Fibroblast of the aortic adventitia (primary cell): ENCODE data around the gene EEF1AKMT3. TPM values are rescaled to one million over a fixed set of nuclear protein-coding genes. Genes with fewer than 3 reads are reported as not detected.

ENCODE experiments used
- DNase-seq: peaks from one replicate; pipeline ENCODE4 v3.0.0-alpha.2; 2010; ENCODE audit warnings: low read depth
- H3K4me3 ChIP-seq: 2 replicates; pipeline ENCODE4 v1.5.1; 2011; ENCODE audit warnings: low read depth, mild to moderate bottlenecking, control low read depth, low read length, moderate library complexity
- CTCF ChIP-seq: IDR thresholded peaks from 2 replicates; pipeline ENCODE4 v1.5.1; 2011; ENCODE audit warnings: mild to moderate bottlenecking, low read length, control low read depth, inconsistent platforms; ENCODE audit not compliant: insufficient read depth
- small RNA-seq: library from RNA; depleted of rRNA; stranded (forward); fragments of <200 nt; gene quantifications from one replicate; pipeline ENCODE3, GENCODE V24; 2012
- total RNA-seq: library from RNA; depleted of rRNA; stranded (reverse); fragments of >200 nt; gene quantifications from 2 replicates; pipeline ENCODE4 v1.2.3, GENCODE V29; 2012; ENCODE audit warnings: low replicate concordance

The EEF1AKMT3 gene
- total RNA-seq, 1 donor: 6.6 TPM

GRCh38 chr12:57823908-57824640 lies 51.7 kb downstream of the EEF1AKMT3 start:
- TF ChIP-seq CTCF: no peak
- DNase-seq: no peak
- H3K4me3 ChIP-seq: no peak overlapping the region

DNA sequence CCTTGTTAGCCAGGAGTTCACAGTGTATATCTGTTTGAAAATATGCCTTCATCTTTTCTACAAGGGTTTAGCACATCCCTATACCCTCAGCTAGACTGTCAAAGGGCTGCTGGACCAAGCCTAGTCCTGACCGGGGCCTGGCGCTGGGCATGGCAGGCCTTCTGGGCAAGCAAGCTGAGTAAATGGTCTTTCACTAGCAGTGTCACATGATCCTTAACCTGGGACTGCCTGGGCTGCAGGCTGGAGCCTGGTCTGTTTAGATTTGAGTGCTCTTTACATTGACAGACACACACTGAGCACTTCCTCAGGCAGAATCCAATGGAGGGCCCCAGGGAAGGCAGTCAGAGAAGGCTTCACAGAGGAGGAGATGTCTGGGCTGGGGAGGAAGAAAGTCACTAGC lies 53.0 kb downstream of the EEF1AKMT3 start:
- no peak overlapping the region for H3K4me3 ChIP-seq
- TF ChIP-seq CTCF: no peak
- no peak for DNase-seq

- no peak overlapping the region for H3K4me3 ChIP-seq
- no peak for TF ChIP-seq CTCF
- DNase-seq: no peak
These were observed 54.0 kb downstream of the EEF1AKMT3 start for GRCh38 chr12:57826400-57826799.

GRCh38 chr12:57826966-57827365 lies 54.6 kb downstream of the EEF1AKMT3 start:
- TF ChIP-seq CTCF: no peak

GRCh38 chr12:57829025-57829777 lies 56.8 kb downstream of the EEF1AKMT3 start:
- TF ChIP-seq CTCF: no peak
- no peak overlapping the region for H3K4me3 ChIP-seq
- DNase-seq: no peak

More at GRCh38 chr12:57826966-57827365, 54.6 kb downstream of the EEF1AKMT3 start:
- DNase-seq: no peak
- no peak overlapping the region for H3K4me3 ChIP-seq

DNA sequence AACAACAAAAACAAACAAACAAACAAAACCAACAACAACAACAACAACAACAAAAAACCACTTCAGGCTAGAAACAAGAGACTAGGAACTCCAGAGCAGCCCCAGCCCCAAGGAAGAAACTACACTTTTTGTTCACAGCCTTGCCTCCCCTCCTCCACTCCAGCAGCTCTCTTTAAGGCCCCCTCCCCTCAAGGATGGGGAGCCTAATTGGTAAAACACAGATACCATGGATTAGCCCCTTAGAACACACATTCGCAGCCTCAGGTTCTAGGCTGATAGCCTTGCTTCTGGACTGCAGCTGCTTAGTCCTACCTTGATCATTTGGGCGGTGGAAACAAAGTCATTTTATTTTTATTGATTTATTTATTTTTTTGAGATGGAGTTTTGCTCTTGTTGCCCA lies 58.0 kb downstream of the EEF1AKMT3 start:
- H3K4me3 ChIP-seq: no peak overlapping the region
- TF ChIP-seq CTCF: no peak
- DNase-seq: no peak

Small RNA genes lying within 50 kb of the gene (small RNA-seq; reads per million reads assigned to genes)
- gene MIR26A2: 5.5 reads per million, percentile 89 among the genes with 10 or more reads in this experiment
- gene RNU6-1083P: not detected

Other genes with a start within 250 kb of the EEF1AKMT3 start
- 4.2 and 7.6 TPM in 2 replicates for gene MBD6, start 249.8 kb upstream of the EEF1AKMT3 start, total RNA-seq
- gene DCTN2, start 225.4 kb upstream of the EEF1AKMT3 start, total RNA-seq: 106 and 140 TPM in 2 replicates
- gene KIF5A, start 222.6 kb upstream of the EEF1AKMT3 start, total RNA-seq: 0.72 and 1.8 TPM in 2 replicates
- gene PIP4K2C, start 181.4 kb upstream of the EEF1AKMT3 start, total RNA-seq: 12.4 and 19.4 TPM in 2 replicates
- gene DTX3, start 167.8 kb upstream of the EEF1AKMT3 start, total RNA-seq: 10.5 and 16.9 TPM in 2 replicates
- 18.3 and 64.5 TPM in 2 replicates for gene ARHGEF25, start 161.2 kb upstream of the EEF1AKMT3 start, total RNA-seq
- 1.7 and 6.9 TPM in 2 replicates for gene B4GALNT1, start 139.4 kb upstream of the EEF1AKMT3 start, total RNA-seq
- 229 and 425 TPM in 2 replicates for gene OS9, start 78.5 kb upstream of the EEF1AKMT3 start, total RNA-seq
- 0.25 and 0.27 TPM in 2 replicates for gene AGAP2, start 33.9 kb upstream of the EEF1AKMT3 start, total RNA-seq
- 17.3 and 43.9 TPM in 2 replicates for gene TSPAN31, start 27.6 kb upstream of the EEF1AKMT3 start, total RNA-seq
- 208 and 588 TPM in 2 replicates for gene CDK4, start 20.3 kb upstream of the EEF1AKMT3 start, total RNA-seq
- 0.57 and 2.1 TPM in 2 replicates for gene MARCHF9, start 17.5 kb upstream of the EEF1AKMT3 start, total RNA-seq
- gene CYP27B1, start 5.5 kb upstream of the EEF1AKMT3 start, total RNA-seq: 0.45 TPM in 1 of 2 replicates, not detected in the other
- gene METTL1, start 509 bp upstream of the EEF1AKMT3 start, total RNA-seq: 9.7 and 10.5 TPM in 2 replicates
- gene TSFM, start 10.2 kb downstream of the EEF1AKMT3 start, total RNA-seq: 16.2 and 19.9 TPM in 2 replicates
- 2.5 and 3.5 TPM in 2 replicates for gene AVIL, start 46.1 kb downstream of the EEF1AKMT3 start, total RNA-seq
- gene CTDSP2, start 74.1 kb downstream of the EEF1AKMT3 start, total RNA-seq: 90.7 and 128 TPM in 2 replicates
- 5.6 and 10.1 TPM in 2 replicates for gene ATP23, start 169.0 kb downstream of the EEF1AKMT3 start, total RNA-seq